Measurements from ENCODE around the gene CCDC85C.

- TF ChIP-seq CTCF (IDR thresholded peaks at IDR 0.05): no peak
- no peak for TF ChIP-seq REST (IDR thresholded peaks at IDR 0.05; ENCODE audit: low read depth, low read length)
- TF ChIP-seq TEAD4 (IDR thresholded peaks at IDR 0.05; ENCODE audit: borderline replicate concordance, insufficient read depth): no peak
- TF ChIP-seq RAD21 (IDR thresholded peaks at IDR 0.05; ENCODE audit: low read length): no peak; the same call in 1 of the 2 replicates
- no peak for TF ChIP-seq FOXJ3 (CRISPR knock-in tag; IDR thresholded peaks at IDR 0.05)
- TF ChIP-seq JUND (IDR thresholded peaks at IDR 0.05): no peak
Measured at GRCh38 chr14:99540196-99541032, 63.6 kb downstream of the CCDC85C start.
